HG02798 (cell line): ENCODE results near the gene MX1.

ENCODE experiments used
- ATAC-seq: cut with Tn5 transposase; IDR thresholded peaks from one replicate; pipeline ENCODE4 v1.9.1; 2021; ENCODE audit warnings: mild to moderate bottlenecking; ENCODE audit not compliant: unreplicated experiment, poor library complexity

MX1 gene

DNA sequence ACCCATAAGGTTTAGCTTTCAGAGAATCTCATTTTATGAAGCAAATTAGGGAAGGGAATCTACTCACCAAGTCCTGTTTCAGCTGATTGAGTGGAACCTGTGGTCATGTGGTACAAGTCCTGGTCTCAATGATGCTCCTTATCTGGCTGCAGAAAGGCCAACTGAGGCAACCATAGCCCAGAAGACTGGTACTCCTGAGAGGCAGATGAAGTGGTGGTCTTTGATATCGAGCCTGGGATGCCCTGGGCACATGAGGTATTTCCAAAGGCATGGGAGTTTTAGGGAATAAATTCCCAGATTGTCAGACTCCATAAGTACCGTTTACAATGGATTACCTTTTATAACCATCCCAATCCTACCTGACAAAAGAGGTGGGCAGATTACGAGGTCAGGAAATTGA is 3.3 kb downstream of the MX1 start:
- ATAC-seq = no peak

DNA sequence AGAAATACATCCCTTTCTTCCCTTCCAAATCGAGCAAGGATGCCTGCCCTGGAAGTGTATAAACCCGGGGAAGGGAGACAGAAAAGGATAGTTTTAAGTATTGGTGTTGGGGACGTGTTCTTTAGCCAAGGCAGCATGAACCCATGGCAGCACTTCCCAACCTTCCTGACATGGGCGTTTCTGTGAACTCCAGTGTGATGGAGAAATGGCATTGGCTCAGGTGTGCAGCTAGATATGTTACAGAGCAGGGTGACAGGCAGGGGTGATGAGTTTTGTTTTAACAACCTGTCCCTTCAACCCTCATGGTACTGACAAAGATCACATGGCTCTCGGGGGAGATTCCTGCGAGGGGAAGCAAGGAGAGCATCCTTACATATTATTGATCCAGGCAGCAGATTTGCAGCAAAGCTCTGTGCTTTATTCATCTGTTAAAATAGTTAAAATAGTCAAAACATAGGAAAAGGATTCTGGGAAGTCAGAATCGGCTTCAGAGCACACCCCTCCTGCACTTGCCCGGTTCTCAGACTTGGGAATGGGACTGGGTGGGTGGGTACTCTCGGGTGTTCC is 4.0 kb downstream of the MX1 start:
- no peak for ATAC-seq

GRCh38 chr21:41431788-41432548 is 5.9 kb downstream of the MX1 start:
- peak; percentile 74 for ATAC-seq

DNA sequence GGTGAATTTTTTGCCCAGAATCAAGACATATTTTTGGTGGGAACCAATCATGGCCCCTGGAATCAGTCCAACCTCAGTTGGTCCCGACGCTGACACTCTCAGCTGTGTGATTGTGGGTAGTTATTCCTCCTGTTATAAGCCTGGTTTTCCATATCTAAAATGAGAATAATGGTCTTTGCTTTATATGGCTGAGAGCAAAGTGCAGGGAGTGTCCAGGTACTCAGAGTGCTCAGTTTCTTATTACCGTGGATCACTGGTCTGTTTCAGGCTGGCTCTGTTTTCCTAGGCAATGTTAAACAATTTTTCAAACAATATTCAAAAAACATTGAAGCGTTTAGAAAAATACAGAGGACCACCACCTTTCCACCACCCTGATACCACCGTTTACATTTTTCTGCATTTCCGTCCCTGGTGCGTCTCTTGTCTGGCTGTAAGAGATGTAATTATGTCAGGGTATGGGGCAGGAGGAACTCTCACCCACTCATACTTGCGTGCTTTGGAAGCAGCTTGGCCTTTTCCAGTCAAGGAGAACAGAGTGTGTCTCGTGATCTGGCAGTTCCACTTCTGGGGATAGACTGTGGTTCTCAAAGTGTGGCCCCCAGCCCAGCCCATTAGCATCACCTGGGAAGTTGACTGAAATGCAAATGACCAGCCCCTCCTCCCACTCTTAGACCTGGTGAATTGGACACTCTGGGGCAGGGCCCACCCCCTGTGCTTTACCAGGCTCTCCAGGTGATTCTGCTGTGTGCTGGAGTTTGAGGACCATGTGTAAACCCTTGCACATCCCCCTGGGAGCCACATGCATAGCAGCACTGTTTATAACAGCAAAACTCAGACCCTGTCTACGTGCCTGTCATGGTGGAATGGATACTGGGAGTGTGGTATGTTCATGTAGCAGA is 6.8 kb downstream of the MX1 start:
- ATAC-seq = no peak

- no peak for ATAC-seq
Observed at GRCh38 chr21:41433566-41433965, 7.5 kb downstream of the MX1 start.

DNA sequence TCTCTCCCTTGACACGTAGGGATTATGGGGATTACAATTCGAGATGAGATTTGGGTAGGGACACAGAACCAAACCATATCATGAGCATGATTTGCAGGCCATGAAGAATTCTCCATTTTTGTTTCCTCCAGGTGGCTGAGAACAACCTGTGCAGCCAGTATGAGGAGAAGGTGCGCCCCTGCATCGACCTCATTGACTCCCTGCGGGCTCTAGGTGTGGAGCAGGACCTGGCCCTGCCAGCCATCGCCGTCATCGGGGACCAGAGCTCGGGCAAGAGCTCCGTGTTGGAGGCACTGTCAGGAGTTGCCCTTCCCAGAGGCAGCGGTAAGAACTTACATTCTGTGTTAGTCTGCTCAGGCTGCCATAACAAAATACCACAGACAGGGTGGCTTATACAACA is 9.7 kb downstream of the MX1 start:
- no peak for ATAC-seq

- no peak for ATAC-seq
Observed at GRCh38 chr21:41437729-41438128, 11.7 kb downstream of the MX1 start.

DNA sequence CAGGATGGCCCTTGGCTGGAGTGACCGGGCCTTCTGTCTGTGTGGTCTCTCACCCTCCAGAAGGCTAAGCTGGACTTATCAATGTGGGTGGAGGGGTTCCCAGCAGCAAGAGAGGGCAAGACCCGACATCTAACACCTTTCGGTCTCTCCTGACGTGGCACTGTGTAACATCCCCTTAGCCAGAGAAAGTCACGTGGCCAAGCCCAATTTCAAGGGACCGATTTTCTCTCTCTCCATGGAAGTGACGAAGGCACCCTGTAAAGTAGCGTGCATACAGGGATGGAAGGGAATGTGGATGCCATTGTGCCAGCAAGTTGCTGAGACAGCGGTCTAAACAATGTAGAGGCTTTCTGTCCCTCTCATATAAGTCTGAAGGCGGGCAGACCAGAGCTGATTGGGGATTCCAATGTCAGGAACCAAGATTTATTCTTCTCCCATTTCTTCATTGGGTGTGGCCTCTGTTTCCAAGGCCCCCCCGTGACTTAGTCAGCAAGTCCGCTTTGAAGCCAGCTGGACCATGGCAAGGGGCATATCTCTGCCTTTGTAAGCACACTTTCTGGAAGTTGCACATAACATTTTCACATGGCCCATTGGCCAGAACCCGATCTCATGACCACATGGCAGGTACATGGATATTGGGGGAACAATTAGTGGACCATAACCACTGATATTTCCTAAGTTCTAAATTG is 12.5 kb downstream of the MX1 start:
- no peak for ATAC-seq

- ATAC-seq = no peak
Observed at GRCh38 chr21:41439248-41439647, 13.2 kb downstream of the MX1 start.

- ATAC-seq = no peak
Observed at GRCh38 chr21:41441546-41441945, 15.5 kb downstream of the MX1 start.

DNA sequence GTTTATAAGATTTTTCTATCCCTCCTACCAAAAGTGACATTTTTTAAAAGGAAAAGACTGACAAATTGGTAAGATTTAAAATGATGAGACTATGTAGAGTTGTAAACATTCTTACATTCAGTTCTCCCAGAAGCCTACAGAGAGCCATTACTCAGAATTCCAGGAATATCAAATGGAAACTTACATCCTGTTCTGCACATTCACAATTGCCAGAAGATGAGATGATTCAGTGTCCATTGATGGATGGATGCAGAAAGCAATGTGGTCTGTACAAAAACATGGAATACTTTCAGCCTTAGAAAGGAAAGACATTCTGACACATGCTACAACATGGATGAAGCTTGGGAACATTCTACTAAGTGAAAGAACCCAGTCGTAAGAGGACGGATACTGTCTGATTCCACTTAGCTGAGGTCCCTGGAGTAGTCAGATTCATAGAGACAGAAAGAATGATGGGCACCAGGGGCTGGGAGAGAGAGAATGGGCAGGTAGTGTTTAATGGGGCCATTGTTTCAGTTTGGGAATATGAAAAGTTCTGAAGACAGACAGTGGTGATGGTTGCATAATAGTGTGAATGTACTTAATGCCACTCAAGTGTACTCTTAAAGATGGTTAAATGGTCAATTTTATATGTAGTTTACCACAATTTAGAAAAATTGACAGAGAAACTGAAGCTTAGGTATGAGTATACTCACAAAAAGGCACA is 16.6 kb downstream of the MX1 start:
- ATAC-seq = no peak

GRCh38 chr21:41443562-41443961 is 17.5 kb downstream of the MX1 start:
- no peak for ATAC-seq

GRCh38 chr21:41444703-41445464 is 18.8 kb downstream of the MX1 start:
- no peak for ATAC-seq

- ATAC-seq = no peak
Observed at GRCh38 chr21:41445465-41445862, 19.4 kb downstream of the MX1 start.

DNA sequence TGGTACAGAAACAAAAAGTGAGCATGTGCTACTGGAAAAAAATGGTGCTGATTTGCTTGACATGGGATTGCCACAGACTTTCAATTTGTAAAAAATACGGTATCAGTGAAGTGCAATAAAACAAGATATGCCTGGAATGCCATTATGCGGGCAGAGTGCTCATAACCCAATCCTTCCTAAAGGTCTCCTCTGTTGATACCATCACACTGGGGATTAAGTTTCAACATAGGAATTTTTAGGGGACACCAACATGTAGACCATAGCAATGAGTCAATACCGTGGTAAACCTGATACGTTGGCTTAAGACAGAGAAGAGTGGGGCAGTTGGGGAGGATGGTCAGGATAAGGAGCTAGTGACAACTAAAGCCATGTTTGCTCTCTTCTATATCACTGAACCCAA is 20.5 kb downstream of the MX1 start:
- no peak for ATAC-seq

- no peak for ATAC-seq
Observed at GRCh38 chr21:41447356-41447755, 21.3 kb downstream of the MX1 start.

- ATAC-seq = no peak
Observed at GRCh38 chr21:41449613-41450012, 23.6 kb downstream of the MX1 start.

DNA sequence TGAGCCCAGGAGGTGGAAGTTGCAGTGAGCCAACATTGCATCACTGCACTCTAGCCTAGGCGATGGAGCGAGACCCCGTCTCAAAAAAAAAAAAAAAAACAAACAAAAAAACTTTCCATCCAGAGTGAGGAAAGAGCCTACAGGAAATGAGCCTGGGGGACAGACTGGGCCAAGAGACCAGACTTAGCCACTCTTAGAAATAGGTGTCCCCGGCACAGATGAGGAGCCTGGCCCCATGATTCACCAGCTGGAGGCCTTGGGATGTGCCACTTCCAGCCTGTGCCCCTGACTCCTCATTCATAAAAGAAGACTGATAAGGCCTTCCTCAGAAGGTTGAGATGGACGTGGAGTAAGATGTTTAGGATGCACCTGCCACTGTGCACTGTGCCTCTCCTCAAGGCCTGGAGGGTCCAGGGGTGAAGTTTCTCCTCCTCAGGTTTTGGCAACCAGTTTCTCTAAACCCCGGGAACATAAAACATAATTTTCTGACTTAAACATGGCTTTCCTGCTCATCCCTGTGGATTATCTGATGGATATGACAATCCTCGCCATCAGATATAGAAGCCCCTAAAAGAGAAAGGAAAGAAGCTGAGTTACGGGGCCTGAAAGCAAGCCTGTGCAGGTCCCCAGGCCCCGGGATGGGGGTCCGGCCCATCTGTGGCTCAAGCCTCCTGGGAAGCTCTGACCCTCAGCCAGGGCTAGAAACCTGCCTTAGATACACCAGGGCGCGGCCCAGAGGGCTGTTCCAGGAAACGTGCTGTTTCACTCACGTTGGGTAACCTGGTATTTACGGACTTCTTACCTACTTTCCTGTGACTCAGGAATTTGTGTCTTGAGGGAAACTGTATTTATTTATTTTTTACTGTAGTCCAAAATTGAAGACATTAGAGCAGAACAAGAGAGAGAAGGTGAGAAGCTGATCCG is 26.0 kb downstream of the MX1 start:
- no peak for ATAC-seq
